SK-N-SH (cell line): ENCODE measurements around the gene RNF215. TPM values are rescaled to one million over a fixed set of nuclear protein-coding genes. Genes with fewer than 3 reads are reported as not detected.

Experiments used
- CTCF ChIA-PET: fragments of 300-600, 350-600 bp; formaldehyde crosslinking; extraction: SDS; loops from one replicate; lab custom pipeline; 2021; lab: Yijun Ruan, JAX
- POLR2A ChIA-PET: fragments of 350-600 bp; sonication (Branson Sonifier 250); formaldehyde crosslinking; extraction: SDS; loops from one replicate; lab custom pipeline; 2020; ENCODE audit warnings: antibody characterized with exemption, inconsistent platforms; lab: Yijun Ruan, JAX
- DNase-seq: peaks from one replicate; pipeline ENCODE4 v3.0.0; 2012
- H2AFZ ChIP-seq: fragments of 200-600 bp; sonication (generic); 2 replicates; pipeline ENCODE4 v1.8.1; 2016; ENCODE audit warnings: antibody characterized with exemption, mild to moderate bottlenecking, low read depth
- H3F3A ChIP-seq: fragments of 200-600 bp; sonication (generic); replicated peaks from 2 replicates; pipeline ENCODE3; 2016; ENCODE audit warnings: antibody characterized with exemption, mild to moderate bottlenecking; ENCODE audit not compliant: insufficient read depth
- H3K27ac ChIP-seq, 2 experiments: fragments of 200-500 bp in 1 of 2; fragments of 200-600 bp in 1 of 2; sonication (Bioruptor generic) in 1 of 2; sonication (generic), shearing (Covaris generic) in 1 of 2; 2 replicates each; pipeline versions ENCODE4 v1.5.1 to v1.6.1; 2014 to 2016; ENCODE audit warnings: low read depth in 2 of 2, inconsistent platforms in 1 of 2, low read length in 1 of 2, mild to moderate bottlenecking in 1 of 2, mixed read lengths in 1 of 2
- H3K27me3 ChIP-seq: fragments of 200-600 bp; sonication (generic), shearing (Covaris generic); 2 replicates; pipeline ENCODE4 v1.6.1; 2016; ENCODE audit warnings: mixed run types; ENCODE audit not compliant: insufficient read depth
- H3K36me3 ChIP-seq, 2 experiments: fragments of 200-500 bp in 1 of 2; fragments of 200-600 bp in 1 of 2; sonication (Bioruptor generic) in 1 of 2; sonication (generic) in 1 of 2; replicated peaks in 1 of 2; 2 replicates each; pipeline versions ENCODE3 to v1.5.1; 2014 to 2016; ENCODE audit warnings: low read length in 1 of 2, mild to moderate bottlenecking in 1 of 2; ENCODE audit not compliant: insufficient read depth in 2 of 2, control insufficient read depth in 1 of 2
- H3K4me1 ChIP-seq, 2 experiments: fragments of 200-500 bp in 1 of 2; fragments of 200-600 bp in 1 of 2; sonication (Bioruptor generic) in 1 of 2; sonication (generic), shearing (Covaris generic) in 1 of 2; 2 replicates each; pipeline versions ENCODE4 v1.5.1 to v1.6.1; 2014 to 2016; ENCODE audit warnings: low read depth in 1 of 2, low read length in 1 of 2, mixed run types in 1 of 2; ENCODE audit not compliant: insufficient read depth in 2 of 2, control insufficient read depth in 1 of 2
- H3K4me2 ChIP-seq: fragments of 200-600 bp; sonication (generic), shearing (Covaris generic); 2 replicates; pipeline ENCODE4 v1.6.1; 2017; ENCODE audit warnings: mixed run types
- H3K4me3 ChIP-seq, 2 experiments: fragments of 200-500 bp in 1 of 2; fragments of 200-600 bp in 1 of 2; sonication (Bioruptor generic) in 1 of 2; sonication (generic), shearing (Covaris generic) in 1 of 2; 2 replicates each; pipeline versions ENCODE4 v1.5.1 to v1.8.1; 2014 to 2016; ENCODE audit warnings: low read depth in 2 of 2, inconsistent platforms in 1 of 2, low read length in 1 of 2, mild to moderate bottlenecking in 1 of 2, mixed read lengths in 1 of 2, moderate library complexity in 1 of 2
- H3K79me2 ChIP-seq: fragments of 200-600 bp; sonication (generic); 2 replicates; pipeline ENCODE4 v1.8.1; 2017; ENCODE audit warnings: mild to moderate bottlenecking; ENCODE audit not compliant: insufficient read depth
- H3K9ac ChIP-seq: fragments of 200-600 bp; sonication (generic); 2 replicates; pipeline ENCODE4 v1.6.1; 2017; ENCODE audit warnings: mixed run types
- H3K9me2 ChIP-seq: fragments of 200-600 bp; sonication (generic); 2 replicates; pipeline ENCODE4 v1.6.1; 2017; ENCODE audit warnings: mixed run types
- H3K9me3 ChIP-seq: fragments of 200-600 bp; sonication (generic); 2 replicates; pipeline ENCODE4 v1.6.1; 2017; ENCODE audit warnings: mixed run types, mild to moderate bottlenecking, moderate library complexity
- H4K20me1 ChIP-seq: fragments of 200-600 bp; sonication (generic); 2 replicates; pipeline ENCODE4 v1.6.1; 2017; ENCODE audit warnings: mild to moderate bottlenecking, mixed run types; ENCODE audit not compliant: insufficient read depth
- CTCF ChIP-seq: fragments of 200-600 bp; sonication (generic); IDR thresholded peaks from 2 replicates; pipeline ENCODE4 v1.6.1; 2017; ENCODE audit warnings: antibody characterized with exemption, mild to moderate bottlenecking, moderate library complexity
- ELF1 ChIP-seq: IDR thresholded peaks from 2 replicates; pipeline ENCODE4 v1.4.0; 2012
- FOXM1 ChIP-seq: IDR thresholded peaks from 2 replicates; pipeline ENCODE4 v1.4.0; 2012; ENCODE audit warnings: low read depth, mild to moderate bottlenecking
- GATA2 ChIP-seq: sonication (generic); formaldehyde crosslinking; IDR thresholded peaks from 2 replicates; pipeline ENCODE4 v1.5.0; 2020; ENCODE audit warnings: mild to moderate bottlenecking, missing genetic modification reagents
- MAX ChIP-seq: IDR thresholded peaks from 2 replicates; pipeline ENCODE4 v1.4.0; 2012; ENCODE audit warnings: low read depth
- MEF2A ChIP-seq: IDR thresholded peaks from 2 replicates; pipeline ENCODE4 v1.4.0; 2012; ENCODE audit warnings: low read depth, borderline replicate concordance
- MXI1 ChIP-seq: IDR thresholded peaks from 2 replicates; pipeline ENCODE4 v1.6.1; 2012; ENCODE audit warnings: mild to moderate bottlenecking, low read depth, low read length, improper control_type of control experiment
- NRF1 ChIP-seq: IDR thresholded peaks from 2 replicates; pipeline ENCODE4 v1.6.1; 2012; ENCODE audit warnings: low read depth, mild to moderate bottlenecking, low read length
- PBX3 ChIP-seq: IDR thresholded peaks from 2 replicates; pipeline ENCODE4; 2012
- POLR2AphosphoS5 ChIP-seq: IDR thresholded peaks from 2 replicates; pipeline ENCODE4 v1.6.1; 2012; ENCODE audit warnings: low read depth, low read length
- SIN3A ChIP-seq: IDR thresholded peaks from 2 replicates; pipeline ENCODE4 v1.6.1; 2012; ENCODE audit warnings: low read depth, mild to moderate bottlenecking, low read length, moderate library complexity, borderline replicate concordance
- TAF1 ChIP-seq: IDR thresholded peaks from 2 replicates; pipeline ENCODE4 v1.6.1; 2012; ENCODE audit warnings: low read depth, mild to moderate bottlenecking, low read length, moderate library complexity, borderline replicate concordance
- USF1 ChIP-seq: IDR thresholded peaks from 2 replicates; pipeline ENCODE4 v1.4.0; 2012; ENCODE audit warnings: low read depth, borderline replicate concordance
- WGBS: methylation state at CpG from one replicate; pipeline ENCODE4 v1.1.6; 2017; ENCODE audit warnings: low lambda C conversion rate; 5-methylcytosine and 5-hydroxymethylcytosine counted together
- polyA plus RNA-seq, 3 experiments: library from polyadenylated mRNA; depleted of rRNA; stranded (reverse); fragments of >200 nt; gene quantifications; 2 replicates each; pipeline ENCODE4 v1.2.3, GENCODE V29; 2012

The RNF215 gene
- polyA plus RNA-seq, 1 of the 3 experiments (the other 2 are of a cell fraction), result 28.6 TPM

GRCh38 chr22:30382340-30382739 lies 4.9 kb downstream of the RNF215 start:
- no peak overlapping the region for H3K9ac ChIP-seq
- ChIA-PET POLR2A (interaction anchor here (0.6 to 2.7 kb wide), 2 partner anchors 10 to 43 kb away, joined by 3 to 12 read pairs; partner anchors contain the start of gene MTFP1), CTCF (interaction anchor here (0.8 to 2.0 kb wide), 4 partner anchors 19 to 132 kb away, joined by 3 to 8 read pairs (median 5); no protein-coding TSS in a partner anchor)

GRCh38 chr22:30381264-30381663 lies 5.9 kb downstream of the RNF215 start:
- H3K79me2 ChIP-seq, result peaks cover 9% of the 10 kb centered on the region
- WGBS, result 98% methylated on average over 5 of the region's 12 CpGs
- DNase-seq, result no peak
- H4K20me1 ChIP-seq, result no peaks in the 10 kb centered on the region
- no peaks in the 10 kb centered on the region for H3K27me3 ChIP-seq
- H2AFZ ChIP-seq, result no peak overlapping the region
- ChIA-PET POLR2A (interaction anchor here (0.5 to 2.7 kb wide), 2 partner anchors 9 to 34 kb away, joined by 3 to 12 read pairs; no protein-coding TSS in a partner anchor), CTCF (interaction anchor here (2.0 kb wide), 1 partner anchor 93 kb away, joined by 8 read pairs; no protein-coding TSS in a partner anchor)
- peaks cover 2 to 5% of the 10 kb centered on the region in 2 experiments; a peak in 3 of 4 replicates for H3K4me1 ChIP-seq
- H3K9ac ChIP-seq, result no peak overlapping the region
- H3K9me3 ChIP-seq, result no peaks in the 10 kb centered on the region
- no peak overlapping the region for H3K4me3 ChIP-seq
- TF ChIP-seq FOXM1 (no peak), TAF1 (no peak), SIN3A (no peak), MXI1 (no peak), MEF2A (no peak), GATA2 (CRISPR knock-in tag) (no peak), MAX (no peak), PBX3 (no peak), CTCF (no peak), USF1 (no peak), POLR2AphosphoS5 (no peak)
- no peaks in the 10 kb centered on the region for H3K9me2 ChIP-seq
- no peaks in the 10 kb centered on the region for H3F3A ChIP-seq
- no peak overlapping the region for H3K4me2 ChIP-seq
- no peak overlapping the region for H3K27ac ChIP-seq
- peaks cover 0 to 47% of the 10 kb centered on the region in 2 experiments for H3K36me3 ChIP-seq

More at GRCh38 chr22:30382340-30382739, 4.9 kb downstream of the RNF215 start:
- Histone ChIP-seq H3K36me3 (peaks cover 0 to 41% of the 10 kb centered on the region in 2 experiments), H3K79me2 (peaks cover 14% of the 10 kb centered on the region), H3F3A (no peaks in the 10 kb centered on the region), H2AFZ (no peak overlapping the region)
- TF ChIP-seq ELF1 (no peak), NRF1 (no peak)
- TF ChIP-seq, all 33 proteins: peak for 0
- Histone ChIP-seq H3K4me1 (peaks cover 4 to 10% of the 10 kb centered on the region in 2 experiments; a peak in 3 of 4 replicates), H3K27ac (no peak overlapping the region), H3K4me2 (no peak overlapping the region), H3K4me3 (no peak overlapping the region), H3K27me3 (no peaks in the 10 kb centered on the region), H3K9me2 (no peaks in the 10 kb centered on the region), H3K9me3 (no peaks in the 10 kb centered on the region), H4K20me1 (no peaks in the 10 kb centered on the region)
- 97% methylated on average over 3 of the region's 5 CpGs for WGBS
- DNase-seq, result no peak
